Endothelial cell of umbilical vein (primary cell): ENCODE data around the gene C1orf159.

Source experiments
- POLR2A ChIP-seq: IDR thresholded peaks from 2 replicates; pipeline ENCODE4 v1.6.1; 2012; ENCODE audit warnings: low read depth, mild to moderate bottlenecking, control low read depth, low read length
- TF ChIP-seq, protein P1 (sequence below), 2 donors: IDR thresholded peaks; 1 replicate in 1 of 2; 2 replicates in 1 of 2; pipeline ENCODE4 v1.5.1; 2011; ENCODE audit warnings: low read length in 2 of 2, mild to moderate bottlenecking in 2 of 2, moderate library complexity in 2 of 2, control low read depth in 1 of 2, inconsistent platforms in 1 of 2, low read depth in 1 of 2; ENCODE audit not compliant: insufficient read depth in 1 of 2; ENCODE audit errors: extremely low read depth in 1 of 2

DNA sequence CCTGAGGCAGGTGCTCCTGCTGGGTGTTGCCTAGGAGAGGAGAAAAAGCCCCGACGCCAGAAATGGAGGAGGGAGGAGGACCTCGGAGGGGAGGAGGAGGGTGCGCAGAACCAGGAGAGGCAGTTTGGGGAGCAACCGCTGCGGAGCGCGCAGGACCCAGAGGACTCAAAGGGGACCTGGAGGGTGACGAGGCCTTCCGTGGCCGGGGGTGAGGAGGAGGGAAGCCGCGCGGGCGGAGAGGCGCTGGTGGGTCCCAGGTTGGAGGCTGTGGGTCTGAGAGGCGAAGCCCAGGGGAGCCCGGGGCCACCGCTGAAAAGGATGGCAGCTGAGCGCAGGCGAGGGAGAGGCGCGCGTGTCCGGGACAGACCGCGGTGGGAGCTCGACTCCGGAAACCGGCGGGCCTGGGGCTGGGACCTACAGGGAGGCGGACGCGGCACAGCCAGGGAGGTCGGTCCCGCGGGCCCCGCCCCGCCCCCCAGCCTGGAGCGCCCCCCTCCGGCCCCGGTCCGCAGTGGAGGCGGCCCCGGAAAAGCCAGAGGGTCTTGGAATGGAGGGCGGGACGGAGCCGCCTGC lies 56.9 kb downstream of the C1orf159 start:
- TF ChIP-seq POLR2A, result no peak
- TF ChIP-seq, protein P1, sequence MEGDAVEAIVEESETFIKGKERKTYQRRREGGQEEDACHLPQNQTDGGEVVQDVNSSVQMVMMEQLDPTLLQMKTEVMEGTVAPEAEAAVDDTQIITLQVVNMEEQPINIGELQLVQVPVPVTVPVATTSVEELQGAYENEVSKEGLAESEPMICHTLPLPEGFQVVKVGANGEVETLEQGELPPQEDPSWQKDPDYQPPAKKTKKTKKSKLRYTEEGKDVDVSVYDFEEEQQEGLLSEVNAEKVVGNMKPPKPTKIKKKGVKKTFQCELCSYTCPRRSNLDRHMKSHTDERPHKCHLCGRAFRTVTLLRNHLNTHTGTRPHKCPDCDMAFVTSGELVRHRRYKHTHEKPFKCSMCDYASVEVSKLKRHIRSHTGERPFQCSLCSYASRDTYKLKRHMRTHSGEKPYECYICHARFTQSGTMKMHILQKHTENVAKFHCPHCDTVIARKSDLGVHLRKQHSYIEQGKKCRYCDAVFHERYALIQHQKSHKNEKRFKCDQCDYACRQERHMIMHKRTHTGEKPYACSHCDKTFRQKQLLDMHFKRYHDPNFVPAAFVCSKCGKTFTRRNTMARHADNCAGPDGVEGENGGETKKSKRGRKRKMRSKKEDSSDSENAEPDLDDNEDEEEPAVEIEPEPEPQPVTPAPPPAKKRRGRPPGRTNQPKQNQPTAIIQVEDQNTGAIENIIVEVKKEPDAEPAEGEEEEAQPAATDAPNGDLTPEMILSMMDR (IDR thresholded peaks at IDR 0.05; ENCODE audit: extremely low read depth in 1 of 2, insufficient read depth in 1 of 2, low read depth in 1 of 2, low read length in 2 of 2), result peak; percentile 12 to 24
